G401.6 (cell line): ENCODE data around the gene IBA57.

ENCODE experiments used
- FAIRE-seq: peaks from 2 replicates; lab custom pipeline; 2012; peaks lifted over from hg19 to GRCh38; lab: Jason Lieb, UNC

IBA57 gene

DNA sequence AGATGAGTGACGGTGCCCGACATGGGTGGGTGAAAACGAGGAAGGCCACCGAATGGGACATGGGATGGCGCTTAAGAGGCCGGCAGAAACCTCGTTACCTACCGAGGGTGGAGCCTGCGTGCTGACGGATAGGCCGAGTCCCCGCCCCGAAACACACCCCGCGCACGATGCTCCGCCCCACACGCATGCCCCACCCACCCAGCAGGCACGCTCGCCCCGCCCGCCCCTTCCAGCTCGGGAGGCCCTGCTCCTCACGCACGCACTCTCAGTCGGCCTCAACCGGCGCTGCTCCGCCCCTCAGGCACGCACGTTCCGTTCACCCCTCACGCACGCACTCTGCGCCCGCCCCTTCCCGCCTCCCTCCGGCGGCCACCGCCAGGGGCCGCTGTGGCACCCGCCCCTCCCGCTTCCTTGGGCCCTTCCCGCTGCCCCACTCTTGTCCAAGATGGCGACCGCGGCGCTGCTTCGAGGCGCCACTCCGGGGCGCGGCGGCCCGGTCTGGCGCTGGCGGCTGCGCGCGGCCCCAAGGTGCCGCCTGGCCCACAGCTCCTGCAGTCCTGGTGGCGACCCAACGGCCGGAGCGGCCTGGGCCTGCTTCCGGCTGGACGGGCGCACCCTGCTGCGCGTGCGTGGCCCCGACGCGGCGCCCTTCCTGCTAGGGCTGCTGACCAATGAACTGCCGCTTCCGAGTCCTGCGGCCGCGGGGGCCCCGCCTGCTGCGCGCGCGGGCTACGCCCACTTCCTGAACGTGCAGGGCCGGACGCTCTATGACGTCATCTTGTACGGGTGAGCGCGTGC, at the start of gene IBA57:
TSS of gene IBA57 (plus strand) at position 433 of the 798 bp plus-strand sequence. CDS start at position 446, 13 bp downstream.
- FAIRE-seq: peak; percentile 36

DNA sequence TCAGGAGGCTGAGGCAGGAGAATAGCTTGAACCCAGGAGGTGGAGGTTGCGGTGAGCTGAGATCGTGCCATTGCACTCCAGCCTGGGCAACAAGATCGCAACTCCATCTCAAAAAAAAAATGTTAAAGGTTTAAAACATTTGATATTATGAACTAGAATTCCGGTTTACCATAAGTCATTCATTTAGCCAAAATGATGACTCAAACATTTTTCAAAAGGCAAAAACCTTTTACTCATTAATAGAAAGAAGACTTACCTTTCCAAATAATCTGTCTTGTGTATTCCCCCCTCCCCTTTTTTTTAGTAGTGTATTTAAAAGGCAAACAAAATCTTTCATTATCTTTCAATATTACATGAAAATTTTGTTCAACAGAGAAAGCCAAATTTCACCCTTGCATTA, 48.3 kb upstream of the IBA57 start:
- no peak for FAIRE-seq

DNA sequence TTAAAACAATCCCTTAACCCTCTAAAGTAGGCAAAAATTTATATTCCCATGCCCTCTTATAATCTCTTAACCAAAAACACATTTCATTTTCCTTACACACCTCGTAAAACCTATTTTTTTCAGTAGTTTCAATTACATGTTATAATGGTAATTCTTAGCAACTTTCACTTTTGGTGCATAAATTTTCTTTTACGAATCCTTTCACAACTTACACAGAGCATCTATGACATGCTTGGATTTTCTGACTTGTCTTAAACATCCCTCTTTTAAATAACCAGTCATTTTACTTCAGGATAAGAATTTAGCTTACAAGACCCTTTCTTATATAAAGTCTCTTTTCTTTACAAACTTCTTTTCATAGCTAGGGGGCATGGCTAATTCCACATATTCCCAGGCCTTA, 47.6 kb upstream of the IBA57 start:
- no peak for FAIRE-seq

- no peak for FAIRE-seq
Observed at GRCh38 chr1:228120351-228120750, 45.3 kb upstream of the IBA57 start.

DNA sequence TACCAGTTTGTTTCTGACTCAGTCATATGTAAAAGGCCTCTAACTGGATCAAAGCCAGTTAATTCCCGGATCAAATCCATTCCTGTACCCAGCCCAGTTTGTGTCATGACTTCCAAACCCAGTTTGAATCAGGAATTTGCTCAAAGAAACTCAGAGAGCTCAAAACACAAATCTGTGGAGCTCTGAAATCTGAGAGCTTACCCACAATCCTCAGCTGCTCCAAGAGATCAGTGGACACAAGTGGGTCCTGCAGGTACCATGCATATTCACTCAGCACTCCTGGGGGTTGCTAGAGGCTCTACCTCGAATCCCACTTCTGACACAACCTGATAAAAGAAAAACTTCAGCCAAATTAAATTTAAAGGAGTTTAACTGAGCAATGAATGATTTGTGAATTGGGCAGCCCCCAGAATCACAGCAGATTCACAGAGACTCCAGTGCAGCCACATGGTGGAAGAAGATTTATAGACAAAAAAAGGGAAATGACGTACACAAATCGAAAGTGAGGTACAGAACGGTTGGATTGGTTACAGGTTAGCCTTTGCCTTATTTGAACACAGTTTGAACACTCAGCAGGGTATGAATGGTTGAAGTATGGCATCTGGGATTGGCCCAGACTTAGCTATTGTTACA, 44.6 kb upstream of the IBA57 start:
- no peak for FAIRE-seq

DNA sequence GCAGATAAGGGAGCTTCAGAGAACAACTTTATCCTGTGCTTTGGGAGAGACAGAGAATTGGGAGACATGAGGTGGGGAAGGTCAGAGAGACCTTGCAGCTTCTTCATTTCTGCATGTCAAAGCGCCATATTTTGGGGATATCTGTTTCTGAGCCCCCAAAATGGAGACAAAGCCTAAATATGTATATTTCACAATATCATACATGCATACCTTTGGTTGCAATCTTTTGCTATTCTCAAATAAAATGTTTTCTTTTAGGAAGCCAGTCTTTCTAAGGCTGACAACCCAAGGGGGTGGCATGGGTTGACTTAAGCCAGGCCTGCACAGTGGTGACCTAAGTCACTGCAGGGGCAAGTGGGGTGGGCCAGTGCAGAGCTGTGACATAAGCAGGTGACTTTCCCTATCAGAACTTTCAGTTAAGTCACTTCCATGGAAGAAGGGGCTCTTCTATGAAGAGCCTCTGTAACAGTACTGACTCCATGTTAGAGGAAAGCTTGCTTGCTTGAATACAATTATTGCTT, 42.6 kb upstream of the IBA57 start:
- no peak for FAIRE-seq

- FAIRE-seq: no peak
Observed at GRCh38 chr1:228123505-228123904, 42.1 kb upstream of the IBA57 start.

GRCh38 chr1:228125185-228125584, 40.4 kb upstream of the IBA57 start:
- no peak for FAIRE-seq

DNA sequence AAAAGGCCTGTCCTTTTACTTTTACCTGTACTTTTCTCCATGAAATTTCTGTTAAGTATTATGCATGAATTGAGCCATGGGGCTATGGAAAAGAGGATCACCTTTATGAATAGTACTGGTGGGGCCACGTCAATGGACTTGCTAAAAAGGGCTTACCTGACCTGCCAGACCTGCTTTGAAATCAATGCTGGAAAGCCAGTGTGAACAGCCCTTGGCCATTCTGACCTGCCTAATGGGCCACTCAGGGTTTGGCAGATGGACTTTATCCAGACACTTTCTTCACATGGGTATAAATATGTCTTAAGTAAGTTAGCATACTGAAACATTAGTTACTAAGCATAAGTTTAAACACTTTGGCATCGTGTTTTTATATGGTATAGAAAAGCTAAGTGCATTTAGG, 33.8 kb upstream of the IBA57 start:
- no peak for FAIRE-seq

DNA sequence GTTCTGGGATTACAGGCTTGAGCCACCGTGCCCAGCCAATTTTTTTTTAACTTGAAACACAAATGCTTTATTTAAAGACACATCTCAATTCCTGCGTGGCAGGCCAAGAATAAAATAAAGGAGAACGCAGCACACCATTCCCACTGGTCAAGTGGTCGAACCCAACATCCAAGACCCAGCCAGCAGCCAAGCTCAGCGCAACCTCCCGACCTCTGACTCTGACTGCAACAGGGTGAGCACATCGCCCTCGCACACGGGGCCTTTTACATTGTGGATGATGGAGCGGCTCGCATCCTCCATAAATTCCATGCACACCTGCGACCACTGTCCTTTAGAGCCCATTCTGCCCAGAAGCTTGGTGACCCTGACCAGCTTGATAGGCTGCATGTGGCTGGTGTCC, 31.0 kb upstream of the IBA57 start:
- FAIRE-seq: no peak

- no peak for FAIRE-seq
Observed at GRCh38 chr1:228136901-228137300, 28.7 kb upstream of the IBA57 start.

DNA sequence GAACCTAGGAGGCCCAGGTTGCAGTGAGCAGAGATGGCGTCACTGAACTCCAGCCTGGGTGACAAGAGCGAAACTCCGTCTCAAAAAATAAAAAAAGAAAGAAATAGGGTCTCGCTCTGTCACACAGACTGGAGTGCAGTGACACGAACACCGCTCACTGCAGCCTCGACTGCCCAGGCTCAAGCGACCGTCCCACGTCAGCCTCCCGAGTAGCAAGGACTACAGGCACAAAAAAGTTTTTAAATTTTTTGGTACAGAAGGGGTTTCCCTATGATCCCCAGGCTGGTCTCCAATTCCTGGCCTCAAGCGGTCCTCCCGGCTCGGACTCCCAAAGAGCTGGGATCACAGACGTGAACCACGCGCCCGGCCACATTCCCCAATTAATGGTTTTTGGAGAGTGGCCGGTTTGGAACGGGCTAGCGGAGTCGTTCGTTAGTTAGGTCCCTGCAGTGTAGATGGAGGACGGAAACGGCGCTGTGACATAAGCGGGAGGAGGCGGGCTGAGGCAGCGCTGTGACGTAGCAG, 26.1 kb upstream of the IBA57 start:
- FAIRE-seq: no peak

DNA sequence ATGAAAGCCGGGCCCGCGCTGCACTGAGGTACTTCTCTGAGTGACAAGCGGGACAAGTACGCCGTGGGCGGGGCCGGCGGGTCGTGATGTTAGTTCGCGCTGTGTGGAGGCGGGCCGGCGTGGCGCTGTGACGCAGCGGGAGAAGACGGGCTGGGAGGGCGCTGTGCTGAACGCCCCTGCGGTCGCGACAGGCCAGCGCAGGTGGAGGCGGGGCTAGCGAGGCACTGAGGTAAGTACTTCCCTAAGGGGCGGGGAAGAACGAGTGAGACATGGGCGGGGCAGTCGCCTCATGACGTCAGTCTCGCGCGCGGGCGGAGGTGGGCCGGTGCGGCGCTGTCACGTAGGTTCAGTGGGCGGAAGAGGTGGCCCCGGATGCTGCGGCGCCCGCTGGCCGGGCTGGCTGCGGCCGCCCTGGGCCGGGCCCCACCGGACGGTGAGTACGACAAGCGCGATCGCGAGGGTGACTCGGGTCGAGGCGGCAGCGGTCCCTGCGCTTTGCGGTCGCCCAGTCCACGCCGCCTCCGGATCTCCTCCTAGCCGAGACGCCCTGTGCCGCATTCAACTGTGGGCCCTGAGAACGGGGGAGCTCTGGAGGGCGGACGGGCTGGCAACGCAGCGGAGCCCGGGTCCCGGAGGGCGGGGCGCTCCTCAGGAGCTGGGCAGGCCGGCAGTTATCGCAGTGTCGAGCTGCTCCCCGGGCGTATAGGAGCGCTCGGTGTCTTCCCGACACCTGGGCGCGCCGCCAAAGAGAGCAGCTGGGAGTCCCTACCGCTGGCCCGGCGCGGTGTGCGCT, 25.5 kb upstream of the IBA57 start, which contains the start of gene GUK1:
TSS of gene GUK1 (plus strand) at position 349 of the 793 bp plus-strand sequence. CDS start at position 373, 24 bp downstream.
- peak; percentile 98 for FAIRE-seq

DNA sequence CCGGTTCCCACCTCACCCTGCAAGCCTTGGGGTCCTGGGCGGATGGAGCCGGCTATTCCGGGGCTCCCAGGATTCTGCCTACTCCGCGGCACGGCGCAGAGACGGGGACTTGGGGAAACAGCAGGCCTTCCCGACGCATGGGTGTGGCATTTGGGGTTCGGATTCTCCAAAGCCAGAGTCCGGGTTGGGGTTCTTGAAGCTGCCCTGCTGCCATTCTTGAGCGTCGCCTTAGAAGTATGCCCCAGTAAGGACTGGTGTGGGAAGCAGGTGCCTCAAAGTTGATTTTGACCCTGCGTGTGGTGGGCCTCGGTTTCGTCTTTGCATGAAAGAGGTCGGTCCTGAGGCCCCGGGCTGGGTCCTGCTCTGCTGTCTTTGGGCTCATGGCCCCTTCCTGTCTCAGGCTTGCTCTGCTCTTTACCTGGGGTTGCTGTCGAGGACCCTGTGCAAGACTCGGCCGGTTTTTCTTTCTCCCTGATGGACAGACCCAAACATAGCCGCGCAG, 24.8 kb upstream of the IBA57 start:
- no peak for FAIRE-seq

GRCh38 chr1:228141226-228142044, 24.2 kb upstream of the IBA57 start:
- FAIRE-seq: no peak

GRCh38 chr1:228142155-228142691, 23.4 kb upstream of the IBA57 start:
- FAIRE-seq: no peak

- FAIRE-seq: no peak
Observed at GRCh38 chr1:228142701-228143136, 22.9 kb upstream of the IBA57 start.

- FAIRE-seq: no peak
Observed at GRCh38 chr1:228143480-228144192, 22.0 kb upstream of the IBA57 start.

GRCh38 chr1:228144193-228144992, 21.2 kb upstream of the IBA57 start:
- no peak for FAIRE-seq

GRCh38 chr1:228144993-228145343, 20.6 kb upstream of the IBA57 start:
- FAIRE-seq: no peak
